Thymus (tissue), 11 donors: Measurements from ENCODE around the gene CLRN1. TPM values are rescaled to one million over a fixed set of nuclear protein-coding genes. Genes with fewer than 3 reads are reported as not detected.

Experiments
- DNase-seq, 9 donors: peaks; one replicate each; pipeline ENCODE4 v3.0.0-alpha.2; 2013; ENCODE audit warnings: low spot score in 9 of 9, low read depth in 6 of 9, missing footprints in 1 of 9
- H3K27ac ChIP-seq, 2 donors: one replicate each; pipeline ENCODE4 v1.5.1; 2013; ENCODE audit warnings: control low read depth in 1 of 2, low read depth in 1 of 2, low read length in 1 of 2, mild to moderate bottlenecking in 1 of 2, moderate library complexity in 1 of 2
- H3K27me3 ChIP-seq, 2 donors: one replicate each; pipeline ENCODE4 v1.5.1; 2013; ENCODE audit warnings: low read length in 1 of 2; ENCODE audit not compliant: control insufficient read depth in 2 of 2, insufficient read depth in 1 of 2
- H3K36me3 ChIP-seq, 2 donors: one replicate each; pipeline ENCODE4 v1.5.1; 2013; ENCODE audit warnings: low read length in 1 of 2, mild to moderate bottlenecking in 1 of 2, moderate library complexity in 1 of 2; ENCODE audit not compliant: control insufficient read depth in 2 of 2, insufficient read depth in 2 of 2
- H3K4me1 ChIP-seq, 2 donors: one replicate each; pipeline ENCODE4 v1.5.1; 2013; ENCODE audit warnings: low read length in 2 of 2; ENCODE audit not compliant: control insufficient read depth in 2 of 2, insufficient read depth in 2 of 2
- H3K4me3 ChIP-seq, 2 donors: one replicate each; pipeline ENCODE4 v1.5.1; 2013; ENCODE audit warnings: low read length in 2 of 2, control low read depth in 1 of 2, mild to moderate bottlenecking in 1 of 2
- H3K9me3 ChIP-seq, 2 donors: one replicate each; pipeline ENCODE4 v1.5.1; 2013; ENCODE audit warnings: low read length in 1 of 2, mild to moderate bottlenecking in 1 of 2; ENCODE audit not compliant: control insufficient read depth in 2 of 2, insufficient read depth in 1 of 2
- WGBS: extraction: QIAGEN DNeasy Blood & Tissue Kit; methylation state at CpG from one replicate; pipeline ENCODE4 v1.1.7; 2013; 5-methylcytosine and 5-hydroxymethylcytosine counted together
- polyA plus RNA-seq: library from polyadenylated mRNA; stranded (reverse); fragments of 200-250 nt; gene quantifications from one replicate; pipeline ENCODE4 v1.2.3, GENCODE V29; 2013
- total RNA-seq: library from RNA; stranded (reverse); fragments of 120-200 nt; gene quantifications from one replicate; pipeline ENCODE4 v1.2.4, GENCODE V29; 2013
- donor health status: healthy.

The CLRN1 gene
- total and polyA plus RNA-seq, 2 donors: under 0.01 TPM

GRCh38 chr3:150960708-150961684 is 11.5 kb downstream of the CLRN1 start:
- Histone ChIP-seq H3K27ac (no peak overlapping the region), H3K4me3 (no peak overlapping the region), H3K9me3 (no peaks in the 10 kb centered on the region), H3K27me3 (no peaks in the 10 kb centered on the region), H3K36me3 (no peaks in the 10 kb centered on the region), H3K4me1 (no peaks in the 10 kb centered on the region)
- 95% methylated on average over 5 of the region's 5 CpGs for WGBS
- DNase-seq: no peak

- Histone ChIP-seq H3K27ac (no peak overlapping the region), H3K4me3 (no peak overlapping the region), H3K4me1 (no peaks in the 10 kb centered on the region), H3K27me3 (no peaks in the 10 kb centered on the region), H3K36me3 (no peaks in the 10 kb centered on the region), H3K9me3 (no peaks in the 10 kb centered on the region)
- DNase-seq: no peak
- 95% methylated on average over 3 of the region's 3 CpGs for WGBS
Observed at GRCh38 chr3:150958683-150959082, 13.8 kb downstream of the CLRN1 start.

GRCh38 chr3:150956376-150956775 is 16.2 kb downstream of the CLRN1 start:
- H3K27ac ChIP-seq: no peak overlapping the region
- DNase-seq: no peak
- H3K4me1 ChIP-seq: no peaks in the 10 kb centered on the region
- no peaks in the 10 kb centered on the region for H3K27me3 ChIP-seq
- no peak overlapping the region for H3K4me3 ChIP-seq
- WGBS: 90% methylated on average over 6 of the region's 6 CpGs
- no peaks in the 10 kb centered on the region for H3K9me3 ChIP-seq
- no peaks in the 10 kb centered on the region for H3K36me3 ChIP-seq

- Histone ChIP-seq H3K4me3 (no peak overlapping the region), H3K27ac (no peak overlapping the region), H3K9me3 (no peaks in the 10 kb centered on the region), H3K4me1 (no peaks in the 10 kb centered on the region), H3K27me3 (no peaks in the 10 kb centered on the region), H3K36me3 (no peaks in the 10 kb centered on the region)
- no peak for DNase-seq
- WGBS: 95% methylated on average over 13 of the region's 13 CpGs
Observed at GRCh38 chr3:150951923-150952322, 20.6 kb downstream of the CLRN1 start.

GRCh38 chr3:150945226-150946032 is 27.1 kb downstream of the CLRN1 start:
- Histone ChIP-seq H3K27me3 (no peaks in the 10 kb centered on the region), H3K9me3 (no peaks in the 10 kb centered on the region), H3K4me3 (no peak overlapping the region), H3K36me3 (no peaks in the 10 kb centered on the region), H3K27ac (no peak overlapping the region), H3K4me1 (no peaks in the 10 kb centered on the region)
- 81% methylated on average over 3 of the region's 3 CpGs for WGBS
- DNase-seq: no peak

- no peak for DNase-seq
- 98% methylated on average over 3 of the region's 3 CpGs for WGBS
- Histone ChIP-seq H3K4me3 (no peak overlapping the region), H3K36me3 (no peaks in the 10 kb centered on the region), H3K27ac (no peak overlapping the region), H3K27me3 (no peaks in the 10 kb centered on the region), H3K9me3 (no peaks in the 10 kb centered on the region), H3K4me1 (no peaks in the 10 kb centered on the region)
Observed at GRCh38 chr3:150942221-150942620, 30.3 kb downstream of the CLRN1 start.

GRCh38 chr3:150936693-150937092 is 35.8 kb downstream of the CLRN1 start:
- Histone ChIP-seq H3K9me3 (no peaks in the 10 kb centered on the region), H3K27me3 (no peaks in the 10 kb centered on the region), H3K4me1 (no peaks in the 10 kb centered on the region), H3K36me3 (no peaks in the 10 kb centered on the region), H3K4me3 (no peak overlapping the region), H3K27ac (no peak overlapping the region)
- WGBS: 90% methylated on average over 2 of the region's 2 CpGs
- DNase-seq: no peak

- Histone ChIP-seq H3K4me1 (no peaks in the 10 kb centered on the region), H3K27ac (no peak overlapping the region), H3K36me3 (no peaks in the 10 kb centered on the region), H3K9me3 (no peaks in the 10 kb centered on the region), H3K27me3 (no peaks in the 10 kb centered on the region), H3K4me3 (no peak overlapping the region)
- 45% methylated on average over 1 of the region's 1 CpG for WGBS
- DNase-seq: no peak
Observed at GRCh38 chr3:150933473-150933995, 39.0 kb downstream of the CLRN1 start.

- WGBS: 98% methylated on average over 1 of the region's 1 CpG
- DNase-seq: no peak
- Histone ChIP-seq H3K27ac (no peak overlapping the region), H3K4me3 (no peak overlapping the region), H3K36me3 (no peaks in the 10 kb centered on the region), H3K4me1 (no peaks in the 10 kb centered on the region), H3K27me3 (no peaks in the 10 kb centered on the region), H3K9me3 (no peaks in the 10 kb centered on the region)
Observed at GRCh38 chr3:150931745-150932144, 40.8 kb downstream of the CLRN1 start.
